22Rv1 (cell line): Measurements from ENCODE around the gene HEATR1.

Experiments used
- ZFX ChIP-seq: fragments of 450-650 bp; IDR thresholded peaks from 2 replicates; pipeline ENCODE4 v1.6.1; 2017; ENCODE audit warnings: antibody characterized with exemption, borderline replicate concordance
- TF ChIP-seq, protein P1 (sequence below): fragments of 450-650 bp; IDR thresholded peaks from 2 replicates; pipeline ENCODE4 v1.5.1; 2017; ENCODE audit warnings: mild to moderate bottlenecking

DNA sequence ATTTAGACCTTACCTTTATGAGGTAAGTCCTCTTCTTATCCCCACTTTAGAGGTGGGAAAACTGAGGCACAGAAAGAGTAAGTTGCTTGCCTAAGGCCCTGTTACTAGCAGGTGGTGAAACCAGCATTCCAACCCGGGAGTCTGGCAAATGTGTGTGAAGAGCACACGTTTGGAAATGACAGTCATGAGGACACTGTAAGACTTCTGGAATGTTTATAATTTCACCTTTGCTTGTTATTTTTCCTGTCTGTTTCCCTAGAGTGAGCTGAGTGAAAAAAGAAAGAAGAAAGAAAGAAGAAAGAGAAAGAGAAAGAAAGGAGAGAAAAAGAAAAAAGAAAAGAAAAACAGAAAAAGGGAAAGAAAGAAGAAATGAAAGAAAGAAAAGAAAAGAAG is 101.7 kb downstream of the HEATR1 start:
- TF ChIP-seq, protein P1, sequence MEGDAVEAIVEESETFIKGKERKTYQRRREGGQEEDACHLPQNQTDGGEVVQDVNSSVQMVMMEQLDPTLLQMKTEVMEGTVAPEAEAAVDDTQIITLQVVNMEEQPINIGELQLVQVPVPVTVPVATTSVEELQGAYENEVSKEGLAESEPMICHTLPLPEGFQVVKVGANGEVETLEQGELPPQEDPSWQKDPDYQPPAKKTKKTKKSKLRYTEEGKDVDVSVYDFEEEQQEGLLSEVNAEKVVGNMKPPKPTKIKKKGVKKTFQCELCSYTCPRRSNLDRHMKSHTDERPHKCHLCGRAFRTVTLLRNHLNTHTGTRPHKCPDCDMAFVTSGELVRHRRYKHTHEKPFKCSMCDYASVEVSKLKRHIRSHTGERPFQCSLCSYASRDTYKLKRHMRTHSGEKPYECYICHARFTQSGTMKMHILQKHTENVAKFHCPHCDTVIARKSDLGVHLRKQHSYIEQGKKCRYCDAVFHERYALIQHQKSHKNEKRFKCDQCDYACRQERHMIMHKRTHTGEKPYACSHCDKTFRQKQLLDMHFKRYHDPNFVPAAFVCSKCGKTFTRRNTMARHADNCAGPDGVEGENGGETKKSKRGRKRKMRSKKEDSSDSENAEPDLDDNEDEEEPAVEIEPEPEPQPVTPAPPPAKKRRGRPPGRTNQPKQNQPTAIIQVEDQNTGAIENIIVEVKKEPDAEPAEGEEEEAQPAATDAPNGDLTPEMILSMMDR, result no peak
- no peak for TF ChIP-seq ZFX
